HG02943 (cell line): ENCODE data around the gene POLD2.

Experiments used
- ATAC-seq: cut with Tn5 transposase; IDR thresholded peaks from one replicate; pipeline ENCODE4 v1.9.1; 2021; ENCODE audit warnings: mild to moderate bottlenecking, low read depth, moderate library complexity; ENCODE audit not compliant: unreplicated experiment

The POLD2 gene

DNA sequence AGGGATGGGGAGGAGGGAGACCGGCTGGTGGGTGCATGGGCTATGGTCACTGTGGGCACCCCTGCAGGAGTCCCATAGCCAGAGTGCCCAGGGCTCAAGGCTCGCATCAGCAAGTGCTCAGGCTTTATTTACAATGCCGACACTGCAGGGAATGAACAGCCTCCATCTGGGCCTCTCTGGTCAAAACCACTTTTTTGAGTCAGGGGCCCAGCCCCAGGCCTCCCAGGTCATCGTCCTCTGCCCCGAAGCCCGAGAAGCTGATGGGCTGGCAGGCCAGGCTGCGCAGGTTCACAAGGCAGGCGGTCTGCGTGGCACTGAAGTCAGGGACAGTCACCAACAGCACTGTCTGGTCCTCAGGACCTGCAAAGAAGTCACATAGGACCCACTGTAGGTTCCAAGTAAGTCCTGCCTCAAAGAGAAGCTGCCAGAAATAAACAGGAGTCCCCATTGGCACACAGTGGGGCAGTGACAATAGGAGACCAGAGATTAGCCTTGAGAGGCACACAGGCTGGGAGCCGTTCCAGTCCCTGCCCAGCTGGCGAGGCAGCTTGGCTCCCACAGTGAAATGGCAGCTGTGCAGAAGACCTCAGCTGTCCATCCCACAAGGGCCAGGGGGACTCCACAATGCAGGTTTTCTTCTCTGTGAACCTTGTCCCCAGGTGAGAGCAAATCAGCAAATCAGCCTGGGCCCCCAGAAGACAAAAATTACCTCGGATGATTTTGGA is 8.6 kb downstream of the POLD2 start:
- no peak for ATAC-seq

DNA sequence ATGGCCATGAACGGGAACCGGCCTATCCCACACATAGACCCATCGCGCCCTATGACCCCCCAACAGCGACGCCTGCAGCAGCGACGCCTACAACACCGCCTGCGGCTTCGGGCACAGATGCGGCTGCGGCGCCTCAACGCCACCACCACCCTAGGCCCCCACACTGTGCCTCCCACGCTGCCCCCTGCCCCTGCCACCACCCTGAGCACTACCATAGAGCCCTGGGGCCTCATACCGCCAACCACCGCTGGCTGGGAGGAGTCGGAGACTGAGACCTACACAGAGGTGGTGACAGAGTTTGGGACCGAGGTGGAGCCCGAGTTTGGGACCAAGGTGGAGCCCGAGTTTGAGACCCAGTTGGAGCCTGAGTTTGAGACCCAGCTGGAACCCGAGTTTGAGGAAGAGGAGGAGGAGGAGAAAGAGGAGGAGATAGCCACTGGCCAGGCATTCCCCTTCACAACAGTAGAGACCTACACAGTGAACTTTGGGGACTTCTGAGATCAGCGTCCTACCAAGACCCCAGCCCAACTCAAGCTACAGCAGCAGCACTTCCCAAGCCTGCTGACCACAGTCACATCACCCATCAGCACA is 9.5 kb downstream of the POLD2 start:
- no peak for ATAC-seq

DNA sequence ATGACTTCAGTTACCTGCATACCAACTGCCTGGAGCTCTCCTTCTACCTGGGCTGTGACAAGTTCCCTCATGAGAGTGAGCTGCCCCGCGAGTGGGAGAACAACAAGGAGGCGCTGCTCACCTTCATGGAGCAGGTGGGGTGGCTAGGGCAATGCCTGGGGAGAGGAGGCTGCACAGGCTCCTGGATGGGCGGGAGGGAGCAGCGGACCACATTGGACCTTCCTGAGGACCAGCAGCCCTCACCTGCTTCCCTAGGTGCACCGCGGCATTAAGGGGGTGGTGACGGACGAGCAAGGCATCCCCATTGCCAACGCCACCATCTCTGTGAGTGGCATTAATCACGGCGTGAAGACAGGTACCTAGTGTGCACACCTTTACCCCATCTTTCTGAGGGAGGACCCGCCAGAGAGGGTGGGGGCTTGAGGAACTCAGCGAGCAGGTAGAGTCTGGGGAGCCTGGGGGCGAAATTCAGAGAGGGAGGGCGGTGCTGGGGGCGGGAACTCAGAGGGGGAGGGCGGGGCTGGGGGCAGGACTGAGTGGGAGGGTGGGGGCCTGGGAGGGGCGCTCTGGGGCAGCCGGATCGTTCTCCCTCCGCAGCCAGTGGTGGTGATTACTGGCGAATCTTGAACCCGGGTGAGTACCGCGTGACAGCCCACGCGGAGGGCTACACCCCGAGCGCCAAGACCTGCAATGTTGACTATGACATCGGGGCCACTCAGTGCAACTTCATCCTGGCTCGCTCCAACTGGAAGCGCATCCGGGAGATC is 10.2 kb downstream of the POLD2 start:
- ATAC-seq: no peak

DNA sequence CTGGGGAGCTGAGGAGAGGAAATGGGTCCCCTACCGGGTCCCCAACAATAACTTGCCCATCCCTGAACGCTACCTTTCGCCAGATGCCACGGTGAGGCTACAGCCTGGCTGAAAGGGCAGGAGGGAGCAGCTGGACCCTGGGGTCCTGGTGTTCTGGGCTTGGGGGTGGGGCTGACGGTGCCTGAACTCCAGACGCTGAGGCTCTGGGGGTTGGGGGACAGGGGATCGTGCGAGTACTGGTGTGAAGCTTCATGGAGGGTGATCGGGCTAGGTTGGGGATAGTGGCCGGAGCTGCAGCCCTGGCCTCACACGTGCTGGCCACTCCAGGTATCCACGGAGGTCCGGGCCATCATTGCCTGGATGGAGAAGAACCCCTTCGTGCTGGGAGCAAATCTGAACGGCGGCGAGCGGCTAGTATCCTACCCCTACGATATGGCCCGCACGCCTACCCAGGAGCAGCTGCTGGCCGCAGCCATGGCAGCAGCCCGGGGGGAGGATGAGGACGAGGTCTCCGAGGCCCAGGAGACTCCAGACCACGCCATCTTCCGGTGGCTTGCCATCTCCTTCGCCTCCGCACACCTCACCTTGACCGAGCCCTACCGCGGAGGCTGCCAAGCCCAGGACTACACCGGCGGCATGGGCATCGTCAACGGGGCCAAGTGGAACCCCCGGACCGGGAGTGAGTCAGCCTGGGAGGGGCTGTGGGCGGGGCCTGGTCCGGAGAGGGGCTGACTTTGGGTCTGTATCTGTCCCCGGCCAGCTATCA is 10.9 kb downstream of the POLD2 start:
- no peak for ATAC-seq

DNA sequence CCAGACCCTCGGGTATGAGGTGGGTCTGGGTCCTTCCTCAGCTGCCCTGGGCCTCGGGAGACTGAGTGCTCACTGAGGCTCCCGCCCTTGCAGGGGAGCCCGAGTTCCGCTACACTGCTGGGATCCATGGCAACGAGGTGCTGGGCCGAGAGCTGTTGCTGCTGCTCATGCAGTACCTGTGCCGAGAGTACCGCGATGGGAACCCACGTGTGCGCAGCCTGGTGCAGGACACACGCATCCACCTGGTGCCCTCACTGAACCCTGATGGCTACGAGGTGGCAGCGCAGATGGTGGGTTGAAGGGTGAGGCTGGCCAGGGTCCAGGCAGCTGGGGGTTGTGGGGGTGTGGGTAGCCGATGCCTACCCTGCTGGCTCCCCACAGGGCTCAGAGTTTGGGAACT is 11.6 kb downstream of the POLD2 start:
- no peak for ATAC-seq

DNA sequence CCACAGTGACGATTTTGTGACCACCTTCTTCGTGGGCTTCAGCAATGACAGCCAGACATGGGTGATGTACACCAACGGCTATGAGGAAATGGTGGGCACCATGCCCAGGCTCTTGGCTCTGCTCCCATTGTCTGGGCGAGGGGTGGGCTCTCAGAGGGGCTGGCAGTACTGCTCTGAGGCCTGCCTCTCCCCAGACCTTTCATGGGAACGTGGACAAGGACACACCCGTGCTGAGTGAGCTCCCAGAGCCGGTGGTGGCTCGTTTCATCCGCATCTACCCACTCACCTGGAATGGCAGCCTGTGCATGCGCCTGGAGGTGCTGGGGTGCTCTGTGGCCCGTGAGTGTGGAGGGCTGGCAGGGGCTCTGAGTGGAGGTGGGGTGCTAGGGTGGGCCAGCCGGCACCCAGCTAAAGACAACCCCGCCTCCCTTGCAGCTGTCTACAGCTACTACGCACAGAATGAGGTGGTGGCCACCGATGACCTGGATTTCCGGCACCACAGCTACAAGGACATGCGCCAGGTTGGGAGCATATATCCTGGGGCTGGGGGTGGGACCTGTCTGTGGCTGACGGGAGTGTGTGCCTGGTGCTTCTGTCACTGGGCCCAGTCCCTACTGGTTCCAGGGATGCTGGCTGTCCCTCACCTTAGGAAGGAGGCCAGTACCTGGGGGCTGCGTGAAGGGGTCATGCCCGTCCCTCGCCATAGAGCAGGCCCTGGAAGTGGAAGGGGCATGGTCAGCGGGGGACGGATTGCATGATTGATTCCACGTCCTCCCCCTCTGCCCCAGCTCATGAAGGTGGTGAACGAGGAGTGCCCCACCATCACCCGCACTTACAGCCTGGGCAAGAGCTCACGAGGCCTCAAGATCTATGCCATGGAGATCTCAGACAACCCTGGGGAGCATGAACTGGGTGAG is 12.4 kb downstream of the POLD2 start:
- ATAC-seq: no peak

DNA sequence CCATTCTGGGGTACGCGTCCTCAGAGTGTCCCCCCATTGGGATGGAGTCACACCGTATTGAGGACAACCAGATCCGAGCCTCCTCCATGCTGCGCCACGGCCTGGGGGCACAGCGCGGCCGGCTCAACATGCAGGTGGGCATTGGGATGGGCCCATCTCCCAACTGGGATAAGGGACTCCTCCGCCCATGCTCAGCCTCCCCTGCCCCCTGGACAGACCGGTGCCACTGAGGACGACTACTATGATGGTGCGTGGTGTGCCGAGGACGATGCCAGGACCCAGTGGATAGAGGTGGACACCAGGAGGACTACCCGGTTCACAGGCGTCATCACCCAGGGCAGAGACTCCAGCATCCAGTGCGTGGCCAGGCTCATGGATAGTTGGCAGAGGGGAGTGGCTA is 13.4 kb downstream of the POLD2 start:
- no peak for ATAC-seq

DNA sequence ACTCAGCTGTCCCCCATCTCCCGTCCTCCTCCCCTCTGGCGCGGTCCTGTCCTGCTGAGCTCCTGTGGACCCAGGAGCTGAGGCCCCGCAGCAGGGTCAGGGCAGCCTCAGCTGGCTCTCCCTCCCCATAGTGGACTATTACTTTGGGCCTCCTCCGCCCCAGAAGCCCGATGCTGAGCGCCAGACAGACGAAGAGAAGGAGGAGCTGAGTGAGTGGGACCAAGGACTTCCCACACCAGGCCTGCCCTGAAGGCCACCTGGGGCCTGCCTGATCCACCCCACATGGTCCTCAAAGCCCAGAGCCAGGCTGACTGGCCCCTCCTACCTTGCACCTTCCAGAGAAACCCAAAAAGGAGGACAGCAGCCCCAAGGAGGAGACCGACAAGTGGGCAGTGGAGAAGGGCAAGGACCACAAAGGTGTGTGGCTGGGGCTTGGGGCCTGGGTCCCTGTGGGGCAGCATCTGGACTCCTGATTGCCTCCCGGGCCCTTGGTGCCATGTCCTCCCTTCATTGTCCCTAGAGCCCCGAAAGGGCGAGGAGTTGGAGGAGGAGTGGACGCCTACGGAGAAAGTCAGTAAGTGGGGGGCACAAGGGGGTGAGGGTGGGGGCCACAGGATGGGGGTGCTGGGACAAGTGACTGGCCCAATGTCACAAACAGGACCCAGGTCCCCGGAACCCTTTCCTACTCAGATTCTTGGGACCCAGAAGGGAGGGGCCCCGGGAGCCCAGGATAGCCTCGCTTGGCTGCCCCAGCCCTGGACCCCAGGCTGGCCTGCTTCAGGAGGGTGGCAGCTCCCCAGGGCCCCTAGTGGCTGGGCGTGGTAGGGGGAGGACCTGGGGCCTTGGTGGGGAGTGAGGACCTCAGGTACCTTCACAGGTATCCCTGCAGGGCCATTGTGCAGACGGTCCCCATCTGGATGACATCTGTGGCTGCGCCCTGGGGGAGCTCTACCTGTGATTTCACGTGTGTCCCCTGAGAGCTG is 14.3 kb downstream of the POLD2 start:
- no peak for ATAC-seq

DNA sequence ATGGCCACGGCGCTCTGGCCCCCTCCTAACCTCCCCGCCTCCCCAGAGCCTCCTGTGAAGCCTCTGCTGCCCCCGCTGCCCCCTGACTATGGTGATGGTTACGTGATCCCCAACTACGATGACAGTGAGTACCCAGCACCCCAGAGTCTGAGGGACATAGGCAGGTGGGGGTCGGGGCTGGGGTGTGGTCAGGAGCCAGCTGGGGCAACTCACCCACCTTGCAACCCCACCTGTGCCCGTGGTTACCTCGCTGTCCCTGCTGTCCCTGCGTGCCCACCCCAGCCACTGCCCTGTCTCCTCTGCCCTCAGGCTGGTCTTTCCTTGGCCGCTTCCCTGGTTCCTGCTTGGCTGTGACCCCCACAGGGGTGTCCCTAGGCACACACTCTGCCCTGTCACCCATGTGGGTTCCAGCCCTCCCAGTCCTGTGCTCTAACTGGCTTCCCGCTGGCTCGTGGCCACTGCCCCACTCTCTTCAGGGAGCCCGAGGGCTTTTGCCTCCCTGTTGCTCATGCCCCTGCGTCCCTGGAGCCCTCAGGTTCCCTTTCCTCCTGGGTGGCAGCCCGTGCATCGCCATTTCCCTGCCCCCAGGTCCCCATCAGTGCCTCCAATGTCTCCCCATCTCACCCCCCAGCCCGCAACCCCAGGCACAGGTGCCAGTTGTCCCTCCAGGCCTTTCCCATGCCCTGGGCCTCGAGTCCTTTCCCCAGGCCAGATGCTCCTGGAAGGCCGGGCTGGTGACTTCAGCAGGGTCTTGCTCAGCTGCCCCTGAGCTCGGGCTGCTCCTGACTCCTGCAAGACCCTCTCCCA is 15.2 kb downstream of the POLD2 start:
- no peak for ATAC-seq

DNA sequence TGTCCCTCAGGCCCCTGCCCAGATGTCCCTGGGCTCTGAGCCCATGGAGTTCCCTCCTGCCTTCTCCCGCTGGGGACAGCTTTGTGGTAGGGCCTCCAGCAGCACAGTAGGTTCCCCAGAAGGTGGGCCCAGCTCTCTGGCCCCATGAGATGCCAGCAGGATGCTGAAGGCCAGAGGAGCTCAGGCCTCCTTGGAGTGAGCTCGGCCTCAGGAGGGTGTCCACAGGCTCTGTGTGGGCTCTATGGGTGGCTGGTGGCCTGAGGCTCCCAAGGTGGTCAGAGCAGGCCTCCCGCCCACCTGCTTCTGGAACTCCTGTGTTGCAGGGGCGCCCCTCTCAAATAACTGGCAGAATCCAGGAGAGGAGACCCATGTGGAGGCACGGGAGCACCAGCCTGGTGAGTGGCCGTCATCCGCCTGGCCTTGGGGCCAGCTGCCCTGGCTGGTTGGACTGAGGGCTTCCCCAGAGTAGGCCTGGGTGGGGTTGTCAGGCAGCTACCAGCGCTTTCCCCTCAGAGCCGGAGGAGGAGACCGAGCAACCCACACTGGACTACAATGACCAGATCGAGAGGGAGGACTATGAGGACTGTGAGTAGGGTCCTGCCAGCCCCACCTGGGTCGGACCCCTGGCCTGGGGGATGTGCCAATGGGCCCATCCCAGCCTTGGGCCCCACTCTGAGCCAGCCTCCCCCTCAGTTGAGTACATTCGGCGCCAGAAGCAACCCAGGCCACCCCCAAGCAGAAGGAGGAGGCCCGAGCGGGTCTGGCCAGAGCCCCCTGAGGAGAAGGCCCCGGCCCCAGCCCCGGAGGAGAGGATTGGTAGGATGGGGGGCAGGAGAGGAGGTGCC is 16.0 kb downstream of the POLD2 start:
- no peak for ATAC-seq

DNA sequence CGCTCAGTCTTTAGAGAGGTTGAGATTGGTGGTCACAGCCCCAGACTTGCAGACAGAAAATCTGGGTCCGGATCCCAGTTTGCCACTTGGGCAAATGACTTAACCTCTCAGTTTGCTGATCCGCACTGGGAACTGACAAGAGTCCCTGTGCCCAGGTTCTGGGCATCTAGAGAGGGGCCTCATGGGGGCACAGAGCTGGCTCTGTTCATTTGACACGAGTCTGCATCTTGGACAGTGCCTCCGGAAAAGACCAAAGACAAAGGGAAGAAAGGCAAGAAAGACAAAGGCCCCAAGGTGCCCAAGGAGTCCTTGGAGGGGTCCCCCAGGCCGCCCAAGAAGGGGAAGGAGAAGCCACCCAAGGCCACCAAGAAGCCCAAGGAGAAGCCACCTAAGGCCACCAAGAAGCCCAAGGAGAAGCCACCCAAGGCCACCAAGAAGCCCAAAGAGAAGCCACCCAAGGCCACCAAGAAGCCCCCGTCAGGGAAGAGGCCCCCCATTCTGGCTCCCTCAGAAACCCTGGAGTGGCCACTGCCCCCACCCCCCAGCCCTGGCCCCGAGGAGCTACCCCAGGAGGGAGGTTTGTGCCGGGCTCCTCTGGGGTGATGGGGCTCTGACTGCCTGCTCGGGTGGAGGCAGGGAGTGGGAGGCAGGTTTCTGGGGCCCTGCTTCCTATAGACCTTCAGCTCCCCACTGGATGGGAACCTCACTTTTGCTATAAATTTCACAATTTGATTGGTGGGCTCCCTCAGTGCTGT is 16.9 kb downstream of the POLD2 start:
- no peak for ATAC-seq

DNA sequence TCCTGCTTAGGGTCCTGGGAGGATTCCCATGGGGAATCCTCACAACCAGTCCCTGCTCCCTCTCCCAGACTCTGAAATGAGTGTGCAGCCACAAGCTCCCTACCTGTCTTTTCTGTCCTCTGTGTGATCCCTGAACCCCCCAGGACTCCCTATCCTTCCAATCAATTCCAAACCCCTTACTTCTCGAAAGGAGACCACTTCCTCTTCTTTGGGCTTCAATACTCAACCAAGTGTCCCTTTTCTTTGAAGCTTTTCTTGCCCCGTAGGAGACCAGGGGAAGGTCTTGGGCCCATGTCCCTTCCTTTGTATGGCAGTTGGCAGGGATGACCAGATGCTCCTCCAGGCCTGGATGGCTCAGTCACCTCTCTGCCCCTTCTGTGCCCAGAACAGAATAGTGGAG is 17.5 kb downstream of the POLD2 start:
- ATAC-seq: no peak

DNA sequence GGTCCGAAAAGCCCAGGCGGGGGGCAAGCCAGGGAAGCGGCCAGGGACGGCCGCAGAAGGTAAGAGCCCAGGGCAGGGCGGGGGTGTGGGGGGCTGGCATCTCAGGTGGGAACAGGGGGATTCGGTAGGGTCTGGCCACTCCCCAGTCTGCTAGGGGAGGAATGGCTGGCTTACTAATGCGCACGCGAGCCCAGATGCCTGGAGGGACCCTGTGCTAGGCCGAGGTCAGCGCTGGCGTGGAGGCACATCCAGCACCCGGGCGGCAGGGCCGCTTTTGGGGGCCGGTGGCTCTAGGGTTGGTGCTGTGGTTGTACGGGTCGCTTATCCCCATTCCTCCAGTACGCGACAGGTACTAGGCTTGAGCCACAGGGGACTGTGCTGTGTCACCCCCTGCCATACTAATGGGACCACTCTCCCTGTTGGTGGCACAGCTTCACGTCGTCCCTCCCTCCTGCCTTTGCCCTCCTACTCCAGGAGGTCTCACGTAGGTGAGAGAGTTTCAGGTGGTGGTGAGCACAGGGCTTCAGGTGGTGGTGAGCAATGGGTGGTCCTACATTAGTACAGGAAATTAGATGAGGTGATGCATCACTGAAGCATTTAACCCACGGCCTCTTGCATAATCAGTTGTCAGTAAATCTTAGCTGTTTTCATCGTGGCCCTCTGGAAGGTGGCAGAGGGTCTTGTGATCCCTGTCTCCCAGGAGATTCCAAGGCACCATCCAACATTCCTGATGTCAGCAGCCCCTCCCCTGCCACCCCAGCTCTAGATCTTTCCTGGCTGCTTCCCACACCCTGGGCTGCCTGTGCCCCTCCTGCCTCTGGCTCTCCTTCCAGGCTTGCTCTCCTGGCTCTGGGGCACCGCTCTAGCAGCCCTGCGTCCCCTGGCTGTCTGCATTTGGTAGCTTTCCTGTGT is 18.2 kb downstream of the POLD2 start:
- ATAC-seq: no peak

DNA sequence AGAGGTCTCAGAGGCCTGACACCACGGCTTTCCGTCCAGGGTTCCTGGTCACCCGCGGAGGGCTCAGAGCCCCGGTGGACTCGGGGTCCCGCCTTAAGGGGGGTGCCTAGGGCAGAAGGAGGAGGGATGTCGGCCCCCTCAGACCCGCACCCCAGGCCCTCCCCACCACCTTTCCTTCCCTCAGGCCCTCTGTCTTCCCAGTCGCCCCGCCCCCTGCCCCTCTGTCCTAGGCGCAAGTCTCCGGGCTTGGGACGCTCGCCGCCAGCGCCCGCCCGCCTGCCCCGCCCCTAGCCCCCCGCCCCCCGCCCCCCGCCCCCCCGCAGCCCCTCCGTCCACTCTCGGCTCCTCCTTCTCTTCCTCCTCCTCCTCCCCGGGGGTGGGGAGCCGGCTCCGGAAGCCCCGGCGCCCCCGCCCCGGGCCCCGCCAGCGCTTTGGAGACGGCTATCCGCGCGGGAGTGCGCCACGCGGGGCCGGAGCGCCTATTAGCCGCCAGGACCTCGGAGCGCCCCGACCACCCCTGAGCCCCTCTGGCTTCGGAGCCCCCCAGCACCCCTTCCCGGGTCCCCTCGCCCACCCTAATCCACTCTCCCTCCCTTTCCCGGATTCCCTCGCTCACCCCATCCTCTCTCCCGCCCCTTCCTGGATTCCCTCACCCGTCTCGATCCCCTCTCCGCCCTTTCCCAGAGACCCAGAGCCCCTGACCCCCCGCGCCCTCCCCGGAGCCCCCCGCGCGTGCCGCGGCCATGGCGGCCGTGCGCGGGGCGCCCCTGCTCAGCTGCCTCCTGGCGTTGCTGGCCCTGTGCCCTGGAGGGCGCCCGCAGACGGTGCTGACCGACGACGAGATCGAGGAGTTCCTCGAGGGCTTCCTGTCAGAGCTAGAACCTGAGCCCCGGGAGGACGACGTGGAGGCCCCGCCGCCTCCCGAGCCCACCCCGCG is 19.2 kb downstream of the POLD2 start, which contains the start of gene AEBP1:
Gene AEBP1 (plus strand): TSS at position 423 of the 937 bp plus-strand sequence. CDS start 321 bp downstream, at position 744.
- no peak for ATAC-seq
